Body of pancreas (tissue), 4 donors: ENCODE data around the gene PIEZO1. TPM values are rescaled to one million over a fixed set of nuclear protein-coding genes. Genes with fewer than 3 reads are reported as not detected.

Experiments used
- ATAC-seq: fragments of 150-250 bp; one replicate; pipeline ENCODE4 v1.9.1; 2016
- DNase-seq, 4 donors: peaks; one replicate each; pipeline ENCODE4 v3.0.0-alpha.2; 2019
- H3K27ac ChIP-seq, 4 donors: fragments of 200-600 bp; sonication (generic); 1 replicate in 3 of 4; 2 replicates in 1 of 4; pipeline versions ENCODE4 v1.5.1 to v1.6.1; 2016 to 2019; ENCODE audit warnings: mild to moderate bottlenecking in 1 of 4, mixed read lengths in 1 of 4, moderate library complexity in 1 of 4
- H3K27me3 ChIP-seq, 2 donors: fragments of 200-600 bp; sonication (generic); one replicate each; pipeline ENCODE4 v1.6.0; 2016; ENCODE audit warnings: mild to moderate bottlenecking in 1 of 2
- H3K36me3 ChIP-seq, 2 donors: fragments of 200-600 bp; sonication (generic); replicated peaks in 1 of 2; 2 replicates each; pipeline ENCODE4 v1.5.1; 2016; ENCODE audit warnings: low read depth in 2 of 2; ENCODE audit not compliant: insufficient read depth in 1 of 2
- H3K4me1 ChIP-seq: fragments of 200-600 bp; sonication (generic); one replicate; pipeline ENCODE4 v1.6.0; 2016
- H3K4me3 ChIP-seq, 2 donors: fragments of 200-600 bp; sonication (generic); 1 replicate in 1 of 2; 2 replicates in 1 of 2; pipeline ENCODE4 v1.5.1; 2016 to 2019
- H3K9me3 ChIP-seq, 3 donors: fragments of 200-600 bp; sonication (generic); 1 replicate in 2 of 3; 2 replicates in 1 of 3; pipeline ENCODE4 v1.5.1; 2016
- CTCF ChIP-seq, 7 experiments: fragments of 450-650 bp in 4 of 7; fragments of 200-600 bp in 3 of 7; sonication (generic) in 3 of 7; IDR thresholded peaks; one replicate each; pipeline ENCODE4 v1.5.1; 2016 to 2019; ENCODE audit warnings: antibody characterized with exemption in 7 of 7
- POLR2A ChIP-seq, 3 donors: fragments of 450-650 bp; IDR thresholded peaks; one replicate each; pipeline ENCODE4 v1.6.1; 2016; ENCODE audit warnings: antibody characterized with exemption in 3 of 3, mild to moderate bottlenecking in 2 of 3
- WGBS, 2 donors: methylation state at CpG; one replicate each; pipeline ENCODE4 v1.1.5; 2017; 5-methylcytosine and 5-hydroxymethylcytosine counted together
- intact Hi-C: fragments of 100-400 bp; cut with DNase I; formaldehyde crosslinking; loops from one replicate; pipeline ENCODE4 v1.15.1; 2023
- total RNA-seq, 2 donors: library from RNA; depleted of rRNA; stranded (reverse); fragments of >200 nt; gene quantifications; one replicate each; pipeline ENCODE4 v1.1.0, GENCODE V29; 2016

PIEZO1 gene
- total RNA-seq, 2 donors from 2014 or later, result 61.0 to 269 TPM

- DNase-seq (no peak), ATAC-seq (no peak)
- Histone ChIP-seq H3K4me3 (no peak overlapping the region), H3K4me1 (peaks cover 15% of the 10 kb centered on the region), H3K9me3 (no peaks in the 10 kb centered on the region), H3K36me3 (peaks cover 0 to under 1% of the 10 kb centered on the region in 2 donors), H3K27ac (no peak overlapping the region), H3K27me3 (no peaks in the 10 kb centered on the region)
- 75 to 76% methylated on average over 14 to 38 of the region's 41 CpGs for WGBS, 2 donors
- TF ChIP-seq POLR2A (IDR thresholded peaks at IDR 0.05) (no peak), CTCF (IDR thresholded peaks at IDR 0.05) (no peak)
- intact Hi-C loops, result loop anchor here (10.0 kb wide), 1 partner anchor 398 kb away; the partner anchor contains the start of gene ZNF778
These were observed 31.9 kb upstream of the PIEZO1 start for GRCh38 chr16:88816736-88817535.

GRCh38 chr16:88815901-88816589 lies 31.0 kb upstream of the PIEZO1 start:
- Histone ChIP-seq H3K36me3 (no peaks in the 10 kb centered on the region), H3K27me3 (no peaks in the 10 kb centered on the region), H3K4me1 (peaks cover 20% of the 10 kb centered on the region), H3K27ac (no peak overlapping the region), H3K9me3 (no peaks in the 10 kb centered on the region), H3K4me3 (no peak overlapping the region)
- DNase-seq (peak; percentile 57 to 69 (median 60)), ATAC-seq (no peak)
- WGBS, 2 donors, result 21% methylated on average over 14 of the region's 19 CpGs; no CpG with 5 or more reads in 1 of the 2 donors
- TF ChIP-seq POLR2A (IDR thresholded peaks at IDR 0.05), result no peak
- TF ChIP-seq CTCF (IDR thresholded peaks at IDR 0.05), result peak; percentile 66 to 83 (median 79)
- intact Hi-C loops, result loop anchor here (10.0 kb wide), 1 partner anchor 399 kb away; the partner anchor contains the start of gene ZNF778

- H3K4me1 ChIP-seq, result peaks cover 28% of the 10 kb centered on the region
- no peaks in the 10 kb centered on the region for H3K9me3 ChIP-seq
- no peak for ATAC-seq
- no peaks in the 10 kb centered on the region for H3K36me3 ChIP-seq
- intact Hi-C loops, result loop anchor here (10.0 kb wide), 1 partner anchor 400 kb away; the partner anchor contains the start of gene ZNF778
- WGBS, 2 donors, result 74 to 83% methylated on average over 6 to 10 of the region's 10 CpGs
- H3K27ac ChIP-seq, result no peak overlapping the region
- no peak overlapping the region for H3K4me3 ChIP-seq
- H3K27me3 ChIP-seq, result no peaks in the 10 kb centered on the region
- TF ChIP-seq CTCF (IDR thresholded peaks at IDR 0.05), result no peak
- no peak for TF ChIP-seq POLR2A (IDR thresholded peaks at IDR 0.05)
- no peak for DNase-seq
These were observed 30.2 kb upstream of the PIEZO1 start for GRCh38 chr16:88815227-88815626.

GRCh38 chr16:88814144-88814502 lies 29.1 kb upstream of the PIEZO1 start:
- Histone ChIP-seq H3K4me1 (peaks cover 39% of the 10 kb centered on the region), H3K4me3 (no peak overlapping the region), H3K9me3 (no peaks in the 10 kb centered on the region), H3K36me3 (no peaks in the 10 kb centered on the region), H3K27ac (no peak overlapping the region), H3K27me3 (no peaks in the 10 kb centered on the region)
- 62 to 70% methylated on average over 9 to 13 of the region's 13 CpGs for WGBS, 2 donors
- no peak for ATAC-seq
- DNase-seq, result no peak
- intact Hi-C loops, result loop anchor here (10.0 kb wide), 1 partner anchor 401 kb away; the partner anchor contains the start of gene ZNF778
- TF ChIP-seq POLR2A (IDR thresholded peaks at IDR 0.05) (no peak), CTCF (IDR thresholded peaks at IDR 0.05) (no peak)
